Activated T-helper 9 cell treated with anti-CD3 and anti-CD28 coated beads, Interleukin-2, amount 50 U/mL, for 16 hours (primary cell): ENCODE measurements around the gene USHBP1.

Source experiments
- DNase-seq: peaks from one replicate; pipeline ENCODE4 v3.0.0-alpha.2; 2020; ENCODE audit warnings: low read depth

Gene USHBP1, protein sequence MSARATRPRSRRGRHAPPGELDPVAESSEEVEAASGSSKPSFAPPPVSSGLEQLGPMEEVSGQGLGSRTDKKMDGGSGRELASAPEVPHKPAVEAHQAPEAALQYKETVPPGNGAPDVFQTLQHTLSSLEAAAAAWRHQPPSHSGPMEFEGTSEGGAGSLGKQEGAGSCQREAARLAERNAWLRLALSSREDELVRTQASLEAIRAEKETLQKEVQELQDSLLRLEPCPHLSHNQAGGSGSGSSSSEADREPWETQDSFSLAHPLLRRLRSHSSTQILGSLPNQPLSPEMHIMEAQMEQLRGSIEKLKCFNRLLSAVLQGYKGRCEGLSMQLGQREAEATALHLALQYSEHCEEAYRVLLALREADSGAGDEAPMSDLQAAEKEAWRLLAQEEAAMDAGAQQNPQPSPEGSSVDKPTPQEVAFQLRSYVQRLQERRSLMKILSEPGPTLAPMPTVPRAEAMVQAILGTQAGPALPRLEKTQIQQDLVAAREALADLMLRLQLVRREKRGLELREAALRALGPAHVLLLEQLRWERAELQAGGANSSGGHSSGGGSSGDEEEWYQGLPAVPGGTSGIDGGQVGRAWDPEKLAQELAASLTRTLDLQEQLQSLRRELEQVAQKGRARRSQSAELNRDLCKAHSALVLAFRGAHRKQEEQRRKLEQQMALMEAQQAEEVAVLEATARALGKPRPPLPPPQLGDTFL

DNA sequence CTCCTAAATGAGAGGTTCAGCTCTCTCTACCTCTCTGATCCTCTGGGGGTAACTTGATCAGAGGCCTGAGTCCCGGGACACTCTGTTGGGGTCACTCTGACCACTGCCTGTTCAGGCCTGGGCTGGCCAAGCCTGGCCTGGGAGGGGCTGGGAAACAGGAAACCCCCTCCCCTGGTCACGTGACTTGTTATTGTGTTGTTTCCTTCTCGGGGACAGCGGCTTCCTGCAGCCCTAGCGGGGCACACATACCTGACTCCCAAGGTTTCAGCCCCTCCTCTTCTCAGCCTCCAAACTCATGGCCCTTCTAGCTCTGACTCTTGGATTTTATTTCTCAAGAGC, at the start of gene USHBP1:
Gene USHBP1, minus strand, starts transcription at position 105 of the 339 bp plus-strand sequence. CDS start 446 bp downstream, outside the sequence.
- DNase-seq = no peak

DNA sequence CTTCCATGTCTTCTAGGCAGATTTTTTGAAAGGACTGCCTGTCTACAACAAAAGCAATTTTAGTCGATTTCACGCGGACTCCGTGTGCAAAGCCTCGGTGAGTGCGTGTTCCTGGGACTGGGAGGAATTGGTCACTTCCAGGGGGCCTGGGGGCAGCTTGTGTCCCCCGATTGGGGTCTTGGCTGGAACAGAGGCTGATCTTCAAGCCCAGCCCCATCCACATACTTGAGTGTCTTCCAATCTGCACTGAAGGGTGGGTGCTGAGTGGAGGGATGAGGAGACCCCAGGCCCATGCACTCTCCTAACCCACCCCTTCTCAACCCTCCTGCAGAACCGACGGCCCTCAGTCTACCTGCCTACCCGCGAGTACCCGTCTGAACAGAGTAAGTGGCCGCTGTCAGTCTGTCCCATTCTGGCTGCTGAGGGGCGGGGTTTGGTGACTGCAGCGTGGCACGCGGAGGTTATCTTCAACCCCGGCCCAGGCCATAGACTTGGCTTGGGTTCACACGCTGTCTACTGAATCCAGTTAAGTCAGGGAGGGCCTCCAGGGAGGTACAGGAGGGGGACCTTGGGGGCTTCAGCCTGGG, 49.6 kb upstream of the USHBP1 start:
- no peak for DNase-seq

DNA sequence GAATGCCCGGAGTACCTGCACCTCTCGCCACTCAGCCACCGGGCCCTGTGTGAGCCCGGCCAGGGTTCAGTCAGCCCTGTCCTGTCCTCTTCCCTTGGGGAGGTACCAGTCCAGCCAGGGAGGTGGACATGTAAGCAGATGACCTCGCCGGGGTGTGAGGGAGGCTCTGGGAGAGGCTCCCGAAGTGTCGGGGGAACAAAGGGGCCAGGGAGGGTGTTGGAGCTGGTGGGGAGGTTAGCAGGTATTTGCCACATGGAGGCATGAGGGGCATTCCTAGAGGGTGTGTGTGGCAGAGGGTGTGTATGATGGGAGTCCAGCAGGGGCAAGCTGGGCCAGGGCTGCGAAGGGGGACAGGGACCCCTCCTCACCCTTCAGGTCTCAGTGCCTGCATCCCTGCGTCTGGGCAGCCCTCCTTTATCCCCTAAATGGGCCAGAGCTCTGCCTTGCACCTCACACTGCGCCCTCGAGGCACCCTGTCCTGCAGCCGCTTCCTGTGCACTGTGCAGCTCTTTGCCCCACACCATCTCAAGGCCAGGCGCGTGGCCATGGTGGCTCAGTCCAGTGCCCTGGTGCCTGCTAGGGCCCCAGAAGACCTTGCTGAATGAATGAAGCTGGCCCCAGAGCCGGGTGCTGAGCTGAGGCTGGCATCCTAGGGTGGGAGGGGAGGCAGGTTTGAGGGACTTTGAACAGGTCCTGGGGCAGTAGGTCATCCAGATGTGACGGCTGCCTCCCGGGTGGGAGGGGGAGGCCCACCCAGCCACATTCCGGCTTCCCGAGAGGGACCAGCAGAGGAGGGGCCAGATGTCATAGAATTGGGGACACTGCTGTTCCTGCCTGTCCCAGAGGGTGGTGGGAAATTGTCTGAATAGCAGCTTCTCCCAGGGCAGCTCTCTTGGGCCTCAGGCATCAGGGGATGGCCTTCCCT, 47.9 kb upstream of the USHBP1 start:
- DNase-seq = no peak

DNA sequence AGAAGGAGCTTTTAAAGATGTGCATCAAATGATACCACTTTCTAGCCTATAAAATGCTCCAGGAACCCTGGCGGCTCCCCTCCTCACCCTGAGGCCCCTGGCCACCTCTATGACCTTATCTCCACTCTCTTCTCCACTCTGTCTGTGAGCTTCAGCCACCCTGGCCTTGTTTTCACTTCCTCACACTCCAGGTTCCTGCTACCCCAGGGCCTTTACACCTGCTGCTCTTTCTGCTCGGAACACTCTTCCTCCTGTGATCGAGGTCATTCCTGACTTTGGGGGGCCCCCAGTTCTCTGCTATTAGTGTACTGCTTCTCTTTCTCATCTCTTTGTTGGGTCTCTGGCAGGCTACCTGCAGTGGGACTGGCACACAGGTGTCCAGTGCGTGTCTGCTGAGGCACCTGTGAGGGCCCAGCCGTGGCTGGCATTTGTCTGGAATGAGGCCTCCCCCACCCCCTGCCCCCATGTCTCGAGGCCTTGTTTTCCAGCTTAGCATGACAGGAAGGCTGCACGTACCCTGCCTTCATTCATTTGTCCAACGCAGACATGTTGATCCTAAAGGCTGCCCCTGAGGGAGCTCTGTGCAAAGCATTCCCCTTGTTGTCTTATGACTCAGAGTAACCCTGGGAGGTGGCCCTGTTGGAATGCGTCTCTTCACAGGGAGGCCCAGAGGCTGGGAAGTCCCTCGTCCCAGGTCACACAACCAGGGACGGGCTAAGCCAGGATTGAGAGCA, 47.1 kb upstream of the USHBP1 start:
- DNase-seq = no peak

DNA sequence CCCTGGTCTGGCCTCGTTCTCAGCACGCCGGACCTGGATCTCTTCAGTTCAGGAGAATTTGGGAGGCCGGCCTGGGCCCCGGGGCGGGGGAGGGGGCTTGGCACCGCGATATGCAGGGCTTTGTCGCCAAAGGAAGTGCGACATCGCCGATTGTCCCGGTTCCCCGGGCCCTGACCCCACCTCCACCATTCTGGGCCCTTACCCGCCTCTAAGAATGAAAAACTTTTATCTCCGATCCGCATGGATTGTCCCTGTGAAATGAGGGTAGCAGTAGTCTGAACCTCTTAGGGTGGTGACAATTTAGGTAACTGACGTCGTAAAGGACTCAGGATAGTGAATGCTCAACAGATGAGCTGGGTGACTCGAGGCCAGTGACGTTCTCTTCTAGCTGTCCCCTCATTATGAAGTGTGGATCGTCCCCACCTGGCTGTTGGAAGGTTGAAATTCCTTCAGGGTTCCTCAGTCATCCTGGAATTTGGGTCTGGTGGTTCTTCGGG, 45.5 kb upstream of the USHBP1 start:
- DNase-seq = no peak

DNA sequence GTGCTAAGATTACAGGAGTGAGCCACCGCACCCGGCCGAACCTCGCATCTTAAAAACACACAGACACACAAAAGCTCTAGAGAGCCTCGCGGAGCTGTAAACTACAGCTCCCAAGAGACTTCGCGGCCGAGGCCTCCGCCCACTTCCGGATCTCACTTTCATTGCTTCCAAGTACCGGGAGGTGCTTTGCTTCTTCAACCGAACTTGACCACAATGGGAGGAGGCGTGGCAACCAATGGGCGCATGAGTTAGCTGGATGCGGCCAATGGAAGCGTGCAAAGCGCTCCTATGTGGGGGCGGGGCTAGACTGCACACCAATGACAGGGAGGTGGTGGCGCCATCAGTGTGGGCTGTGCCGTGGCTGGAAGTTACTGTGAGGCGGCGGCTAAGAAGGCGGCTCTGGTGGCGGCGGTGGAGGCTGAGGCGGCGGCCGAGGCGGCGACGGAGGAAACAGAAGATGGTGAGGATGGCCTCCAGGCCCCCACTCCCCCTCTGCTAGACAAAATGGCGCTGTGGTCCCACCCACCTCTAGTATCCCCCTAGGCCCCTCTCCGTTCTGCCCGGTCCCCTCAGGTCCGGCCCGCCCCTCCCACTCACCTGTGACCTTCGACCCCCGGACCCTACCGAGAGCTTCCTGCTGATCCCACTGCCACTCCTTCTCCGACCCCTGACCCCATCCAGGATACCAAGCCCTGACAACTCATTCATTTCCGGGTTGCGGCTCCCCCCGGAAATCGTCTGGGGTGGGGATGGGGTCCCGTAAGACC, 44.8 kb upstream of the USHBP1 start, which contains the start of gene DDA1:
Gene DDA1, plus strand, starts transcription at position 366 of the 767 bp plus-strand sequence. Its CDS starts 92 bp downstream, at position 458.
- peak; percentile 99 for DNase-seq

DNA sequence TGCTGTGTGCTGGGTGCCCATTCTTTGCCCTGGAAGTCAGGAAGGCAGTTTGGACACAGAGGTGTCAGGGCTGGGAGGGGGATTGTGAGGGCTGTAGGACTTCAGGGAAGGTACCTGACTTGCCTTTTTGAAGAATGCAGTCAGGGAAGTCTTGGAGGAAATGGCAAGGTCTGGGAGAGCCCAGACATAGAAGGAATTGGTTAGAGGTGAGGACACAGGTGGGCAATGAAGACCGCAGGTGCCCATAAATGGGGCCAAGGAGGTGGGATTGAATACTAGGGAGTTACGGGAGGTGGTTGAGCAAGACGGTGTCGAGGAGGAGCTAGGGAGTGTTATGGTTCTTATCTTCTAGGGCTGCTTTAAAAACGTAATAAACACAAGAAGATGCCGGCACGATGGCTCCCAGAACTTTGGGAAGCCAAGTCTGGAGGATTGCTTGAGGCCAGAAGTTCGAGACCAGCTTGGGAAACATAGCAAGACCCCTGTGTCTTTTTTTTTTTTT, 43.4 kb upstream of the USHBP1 start:
- DNase-seq = no peak

DNA sequence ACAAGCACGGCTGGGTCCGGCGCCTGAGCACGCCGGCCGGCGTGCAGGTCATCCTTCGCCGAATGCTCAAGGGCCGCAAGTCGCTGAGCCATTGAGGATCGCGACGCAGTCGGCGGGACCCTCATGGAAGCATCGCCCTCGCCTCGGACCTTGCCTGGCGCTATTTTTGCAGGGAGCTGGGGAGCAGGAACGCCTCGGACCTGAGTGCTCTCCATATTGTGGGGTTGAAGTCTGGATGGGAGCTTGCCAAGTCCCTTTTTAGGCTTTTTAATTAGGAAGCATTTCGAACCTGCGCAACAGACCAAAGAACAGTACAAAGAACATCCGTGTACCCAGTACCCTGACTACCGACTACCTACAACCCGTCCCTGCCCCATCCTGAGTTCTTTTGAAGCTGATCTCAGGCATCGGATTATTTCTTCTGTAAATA, 41.8 kb upstream of the USHBP1 start:
- no peak for DNase-seq

DNA sequence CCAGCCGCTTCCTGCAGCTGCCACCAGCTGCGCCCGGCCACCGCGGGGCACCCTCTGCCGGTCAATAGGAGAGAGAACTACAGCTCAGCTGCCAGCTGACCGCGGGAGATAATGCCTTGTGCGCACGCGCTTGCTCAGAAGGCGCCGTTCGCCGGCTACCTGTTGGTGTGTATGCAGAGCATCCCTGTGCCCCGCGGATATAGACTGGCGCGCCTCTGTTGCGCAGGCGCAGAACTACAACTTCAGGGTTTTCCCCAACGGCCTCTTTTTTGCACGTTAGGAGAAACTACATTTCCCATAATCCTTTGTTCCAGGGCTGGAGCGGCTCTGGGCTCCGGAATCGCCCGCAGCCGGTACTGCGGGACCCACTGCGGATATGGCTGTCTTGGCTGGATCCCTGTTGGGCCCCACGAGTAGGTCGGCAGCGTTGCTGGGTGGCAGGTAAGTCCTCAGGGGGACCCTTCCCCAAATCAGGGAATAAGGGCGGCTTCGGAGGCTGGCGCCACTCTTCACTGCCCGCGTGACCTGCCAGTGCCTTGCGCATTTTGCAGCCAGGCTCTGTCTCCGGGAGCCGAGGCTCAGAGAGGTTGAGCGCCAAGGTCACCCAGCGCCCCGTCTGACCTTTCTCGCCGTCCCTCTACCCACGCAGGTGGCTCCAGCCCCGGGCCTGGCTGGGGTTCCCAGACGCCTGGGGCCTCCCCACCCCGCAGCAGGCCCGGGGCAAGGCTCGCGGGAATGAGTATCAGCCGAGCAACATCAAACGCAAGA, 41.2 kb upstream of the USHBP1 start, which contains the start of gene MRPL34:
Gene MRPL34, plus strand, starts transcription at position 356 of the 768 bp plus-strand sequence. Its CDS starts 21 bp downstream, at position 377.
- peak; percentile 91 for DNase-seq

DNA sequence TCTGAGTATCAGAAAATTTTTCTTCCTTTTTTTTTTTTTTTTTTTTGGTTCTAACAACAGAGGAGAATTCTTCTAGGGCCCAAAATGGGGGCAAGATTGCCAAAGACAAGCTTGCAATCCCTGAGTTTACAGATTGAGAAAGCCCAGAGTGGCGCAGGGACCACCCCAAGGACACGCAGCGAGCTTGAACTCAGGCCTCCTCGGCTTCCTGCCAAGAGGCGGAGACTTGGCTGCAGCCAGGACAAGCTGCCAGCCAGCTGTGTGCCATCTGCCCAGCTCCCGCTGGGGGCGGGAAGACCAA, 40.6 kb upstream of the USHBP1 start:
- no peak for DNase-seq

DNA sequence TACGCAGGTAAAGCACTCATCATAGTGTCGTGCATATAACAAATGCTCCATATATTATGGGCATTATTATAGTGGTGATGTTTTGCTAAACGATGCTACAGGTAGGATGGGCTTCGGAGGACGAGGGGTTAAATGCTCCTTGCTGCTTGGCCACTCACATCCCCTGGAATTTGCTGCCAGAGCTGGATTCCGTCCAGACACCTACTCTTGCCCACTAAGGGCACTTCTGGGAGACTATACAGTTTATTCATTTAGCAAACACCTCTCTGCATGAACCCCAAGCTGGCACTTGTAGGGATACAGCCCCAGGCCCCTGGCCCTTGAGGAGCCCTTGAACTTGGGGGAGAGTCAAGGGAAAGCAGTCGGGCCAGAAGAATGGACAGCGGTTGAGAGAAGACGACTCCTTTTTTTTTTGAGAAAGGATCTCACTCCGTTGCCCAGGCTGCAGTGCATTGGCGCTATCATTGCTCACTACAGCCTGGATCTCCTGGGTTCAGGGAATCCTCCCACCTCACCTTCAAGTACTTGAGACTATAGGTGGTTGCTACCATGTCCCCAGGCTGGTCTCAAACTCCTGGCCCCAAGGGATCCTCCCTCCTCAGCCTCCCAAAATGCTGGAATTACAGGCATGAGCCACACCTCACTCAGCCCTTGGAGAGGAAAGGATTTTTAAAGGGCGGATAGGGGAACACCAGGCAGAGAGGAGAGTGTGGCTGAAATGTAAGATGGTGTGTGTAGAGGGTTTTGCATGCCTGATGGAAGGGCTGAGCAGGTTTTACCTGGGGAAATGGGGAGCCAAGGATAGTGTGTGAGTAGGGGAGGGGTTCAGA, 40.1 kb upstream of the USHBP1 start:
- DNase-seq = no peak

DNA sequence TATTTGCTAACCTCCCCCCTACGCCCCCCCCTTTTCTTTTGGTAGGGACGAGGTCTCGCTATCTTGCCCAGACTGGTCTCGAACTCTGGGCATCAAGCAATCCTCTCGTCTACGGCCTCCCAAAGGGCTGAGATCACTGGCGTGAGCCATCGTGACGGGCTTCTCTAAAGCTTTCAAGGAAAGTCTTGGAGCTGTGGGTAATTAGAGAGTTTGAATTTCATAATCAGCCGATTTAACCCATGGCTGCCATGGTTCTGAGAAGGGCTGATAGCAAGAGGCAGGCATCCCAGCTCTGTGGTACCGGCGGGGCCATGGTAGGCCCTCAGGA, 39.4 kb upstream of the USHBP1 start:
- DNase-seq = no peak

DNA sequence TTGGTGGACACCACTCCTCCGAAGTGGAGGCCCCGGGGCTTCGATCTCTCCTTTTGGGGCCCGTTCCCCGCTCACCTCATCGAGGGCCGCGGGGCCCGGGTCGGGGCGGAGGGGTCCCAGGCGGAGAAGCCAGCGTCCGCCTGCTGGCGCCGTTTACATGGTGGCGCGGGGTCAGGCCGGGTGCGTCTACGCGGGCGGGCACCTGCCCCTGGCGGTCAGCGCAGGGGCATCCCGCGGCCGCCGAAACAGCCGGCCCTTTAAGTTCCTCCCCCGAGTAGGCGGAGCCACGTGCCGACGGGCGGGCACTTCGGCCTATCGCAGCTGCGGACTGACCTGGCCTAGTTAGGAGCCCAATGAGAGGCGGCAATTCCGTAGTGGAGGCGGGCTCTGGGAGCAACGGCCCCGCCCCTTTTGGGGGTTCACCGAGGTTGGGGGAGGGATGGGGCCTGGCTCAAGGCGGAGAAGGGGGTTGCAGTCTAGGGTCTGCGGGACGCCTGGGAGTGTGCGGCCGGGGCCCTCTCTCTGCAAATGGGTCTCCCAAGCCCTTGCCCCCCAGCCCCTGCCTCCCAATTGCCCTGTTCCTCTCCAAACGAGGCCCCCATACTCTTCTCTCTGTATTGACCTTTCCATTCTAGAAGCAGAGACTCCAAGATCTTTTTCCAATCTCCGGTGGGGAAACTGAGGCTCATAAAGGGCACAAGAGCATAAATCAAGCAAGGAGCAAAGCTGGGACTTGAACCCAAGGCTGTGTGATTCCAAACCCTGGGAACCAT, 38.8 kb upstream of the USHBP1 start, which contains the start of gene ABHD8:
Gene ABHD8, minus strand, starts transcription at position 259 of the 773 bp plus-strand sequence. CDS start 1,809 bp downstream, outside the sequence.
- DNase-seq = peak; percentile 89

DNA sequence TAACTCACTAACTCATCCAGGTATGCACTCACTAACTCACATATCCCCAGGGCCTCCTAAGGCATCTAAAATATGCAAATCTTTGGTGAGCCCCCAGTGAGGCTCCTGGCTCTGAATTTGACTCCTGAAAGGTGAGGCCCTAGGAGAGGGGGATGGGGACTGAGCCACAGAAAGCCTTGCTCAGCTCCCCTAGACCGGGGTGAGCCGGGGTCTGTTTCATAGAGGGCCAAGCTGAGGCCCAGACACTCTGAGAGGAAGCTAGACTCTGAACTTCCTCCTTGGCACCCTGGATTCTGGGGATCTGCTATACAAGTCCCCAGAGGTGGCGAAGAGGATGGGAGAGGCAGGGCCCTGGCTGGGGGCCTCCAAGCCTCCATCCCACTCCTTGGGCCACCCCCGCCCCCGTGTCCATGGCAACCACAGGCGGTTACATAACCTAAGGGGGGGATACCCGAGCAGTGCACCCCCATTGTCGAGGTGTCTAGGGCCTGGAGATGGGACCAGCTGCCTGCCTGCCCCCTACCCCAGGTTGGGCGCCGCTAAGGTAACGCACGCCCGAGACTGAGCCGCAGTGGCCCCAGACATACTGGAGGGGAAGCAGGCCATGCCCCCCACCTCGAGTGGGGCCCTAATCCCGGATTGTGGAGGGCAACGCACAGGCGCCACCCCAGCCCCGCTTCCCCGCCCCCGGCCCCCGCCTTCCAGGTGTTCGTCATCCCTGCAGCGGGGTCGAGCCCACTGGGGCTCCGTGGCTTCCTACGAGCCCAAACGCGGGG, 38.0 kb upstream of the USHBP1 start:
- DNase-seq = no peak

DNA sequence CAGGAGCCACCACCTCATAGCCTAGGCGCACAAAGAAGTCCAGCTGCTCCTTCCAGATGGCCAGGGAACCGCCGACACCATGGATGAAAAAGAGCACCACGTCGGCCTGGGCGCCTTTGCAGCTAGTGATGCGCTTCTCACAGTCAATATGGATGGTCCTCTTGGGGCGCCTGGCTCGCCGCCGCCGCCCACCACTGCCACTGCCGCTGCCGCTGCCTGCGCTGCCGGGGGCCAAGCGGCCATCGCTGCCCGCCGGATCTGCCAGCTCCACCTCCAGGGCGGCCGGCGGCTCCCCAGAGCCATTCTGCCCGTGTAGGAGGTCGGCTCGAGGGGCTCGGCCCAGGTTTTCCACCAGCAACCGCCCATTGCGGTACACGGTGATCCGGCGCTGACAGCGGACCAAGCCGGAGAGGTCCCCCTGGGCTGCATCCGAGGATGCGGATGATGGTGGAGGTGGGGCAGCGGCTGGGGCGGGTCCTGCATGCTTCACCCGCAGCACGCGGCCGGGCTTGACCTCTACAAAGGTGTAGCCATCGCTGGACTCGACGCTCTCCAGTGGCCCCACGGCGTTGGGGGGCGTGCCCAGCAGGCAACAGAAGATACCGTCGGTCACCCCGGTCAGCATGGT, 36.6 kb upstream of the USHBP1 start:
- DNase-seq = no peak

DNA sequence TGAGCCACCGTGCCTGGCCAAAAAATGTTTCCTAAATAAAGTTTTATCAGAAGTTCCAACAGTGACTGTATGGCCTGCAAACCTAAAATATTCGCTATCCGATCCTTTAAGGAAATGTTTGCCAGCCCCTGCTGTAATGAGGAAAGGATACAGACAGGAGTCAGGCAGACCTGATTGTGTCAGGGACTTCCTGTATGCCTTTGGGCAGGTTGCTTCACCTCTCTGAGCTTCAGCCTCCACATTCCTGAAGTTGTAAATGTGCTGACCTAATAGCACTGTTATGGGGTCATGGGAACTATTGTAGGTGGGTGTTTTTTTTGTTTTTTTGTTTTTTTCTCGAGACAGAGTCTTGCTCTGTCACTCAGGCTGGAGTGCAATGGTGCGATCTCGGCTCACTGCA, 32.4 kb upstream of the USHBP1 start:
- DNase-seq = no peak
